Liver (tissue), 9 donors: Measurements from ENCODE around the gene DPF3. TPM values are rescaled to one million over a fixed set of nuclear protein-coding genes. Genes with fewer than 3 reads are reported as not detected.

Experiments used
- DNase-seq: peaks from one replicate; pipeline ENCODE4 v3.0.0-alpha.2; 2017; ENCODE audit warnings: low spot score
- H3K27ac ChIP-seq, 2 donors: one replicate each; pipeline ENCODE4 v1.7.0; 2013; ENCODE audit warnings: inconsistent platforms in 2 of 2, low read length in 2 of 2, control low read depth in 1 of 2, low read depth in 1 of 2, mild to moderate bottlenecking in 1 of 2
- H3K27me3 ChIP-seq, 4 donors: one replicate each; pipeline versions ENCODE4 v1.6.1 to v1.7.0; 2013; ENCODE audit warnings: low read length in 3 of 4, inconsistent platforms in 1 of 4, mild to moderate bottlenecking in 1 of 4, moderate library complexity in 1 of 4; ENCODE audit not compliant: control insufficient read depth in 4 of 4, insufficient read depth in 4 of 4
- H3K36me3 ChIP-seq, 4 donors: one replicate each; pipeline versions ENCODE4 v1.6.1 to v1.7.0; 2013; ENCODE audit warnings: low read length in 3 of 4, mild to moderate bottlenecking in 3 of 4, low read depth in 1 of 4, moderate library complexity in 1 of 4; ENCODE audit not compliant: control insufficient read depth in 4 of 4, insufficient read depth in 3 of 4
- H3K4me1 ChIP-seq, 4 donors: one replicate each; pipeline versions ENCODE4 v1.6.1 to v1.7.0; 2013; ENCODE audit warnings: low read length in 3 of 4, mild to moderate bottlenecking in 3 of 4, moderate library complexity in 1 of 4; ENCODE audit not compliant: control insufficient read depth in 4 of 4, insufficient read depth in 4 of 4
- H3K4me3 ChIP-seq, 3 donors: one replicate each; pipeline versions ENCODE4 v1.6.1 to v1.7.0; 2013; ENCODE audit warnings: low read length in 3 of 3, control low read depth in 1 of 3, low read depth in 1 of 3, mild to moderate bottlenecking in 1 of 3
- H3K9ac ChIP-seq, 2 donors: one replicate each; pipeline ENCODE4 v1.7.0; 2013; ENCODE audit warnings: low read length in 2 of 2, mild to moderate bottlenecking in 2 of 2, moderate library complexity in 2 of 2, control low read depth in 1 of 2, low read depth in 1 of 2
- H3K9me3 ChIP-seq, 4 donors: one replicate each; pipeline versions ENCODE4 v1.6.1 to v1.7.0; 2013; ENCODE audit warnings: low read length in 3 of 4; ENCODE audit not compliant: control insufficient read depth in 4 of 4
- ATF3 ChIP-seq: IDR thresholded peaks from 2 replicates; pipeline ENCODE4 v1.6.1; 2016; ENCODE audit warnings: antibody characterized with exemption
- EGR1 ChIP-seq, 2 donors: IDR thresholded peaks; 2 replicates each; pipeline ENCODE4 v1.6.1; 2016 to 2018; ENCODE audit warnings: antibody characterized with exemption in 2 of 2, low read depth in 2 of 2
- FOXA1 ChIP-seq: IDR thresholded peaks from 2 replicates; pipeline ENCODE4 v1.6.1; 2016; ENCODE audit warnings: antibody characterized with exemption
- FOXA2 ChIP-seq: IDR thresholded peaks from 2 replicates; pipeline ENCODE4 v1.6.1; 2016; ENCODE audit warnings: antibody characterized with exemption
- GABPA ChIP-seq, 2 donors: IDR thresholded peaks in 1 of 2; conservative IDR thresholded peaks in 1 of 2; 2 replicates each; pipeline ENCODE4 v1.6.1; 2016; ENCODE audit warnings: antibody characterized with exemption in 2 of 2, mild to moderate bottlenecking in 1 of 2, moderate library complexity in 1 of 2
- HNF4A ChIP-seq, 2 donors: conservative IDR thresholded peaks; 2 replicates each; pipeline ENCODE4 v1.6.1; 2016; ENCODE audit warnings: antibody characterized with exemption in 2 of 2, mild to moderate bottlenecking in 2 of 2
- HNF4G ChIP-seq: IDR thresholded peaks from 2 replicates; pipeline ENCODE4 v1.6.1; 2016; ENCODE audit warnings: antibody characterized with exemption
- JUND ChIP-seq, 2 donors: IDR thresholded peaks; 2 replicates each; pipeline ENCODE4 v1.6.1; 2016; ENCODE audit warnings: antibody characterized with exemption in 2 of 2
- MAX ChIP-seq: IDR thresholded peaks from 2 replicates; pipeline ENCODE4 v1.6.1; 2016; ENCODE audit warnings: antibody characterized with exemption
- NR2F2 ChIP-seq: IDR thresholded peaks from 2 replicates; pipeline ENCODE4 v1.6.1; 2016; ENCODE audit warnings: antibody characterized with exemption
- RAD21 ChIP-seq, 2 donors: IDR thresholded peaks; 2 replicates each; pipeline ENCODE4 v1.6.1; 2016; ENCODE audit warnings: antibody characterized with exemption in 2 of 2, mild to moderate bottlenecking in 2 of 2
- REST ChIP-seq: IDR thresholded peaks from 2 replicates; pipeline ENCODE4 v1.6.1; 2016; ENCODE audit warnings: antibody characterized with exemption, mild to moderate bottlenecking
- RXRA ChIP-seq, 2 donors: IDR thresholded peaks; 2 replicates each; pipeline ENCODE4 v1.6.1; 2017 to 2018; ENCODE audit warnings: antibody characterized with exemption in 2 of 2, mild to moderate bottlenecking in 1 of 2
- SP1 ChIP-seq: IDR thresholded peaks from 2 replicates; pipeline ENCODE4 v1.6.1; 2018; ENCODE audit warnings: antibody characterized with exemption, mild to moderate bottlenecking
- TAF1 ChIP-seq: conservative IDR thresholded peaks from 2 replicates; pipeline ENCODE4 v1.6.1; 2016; ENCODE audit warnings: antibody characterized with exemption, mild to moderate bottlenecking
- ZBTB33 ChIP-seq: IDR thresholded peaks from 2 replicates; pipeline ENCODE4 v1.6.1; 2016; ENCODE audit warnings: antibody characterized with exemption
- WGBS: extraction: QIAGEN DNeasy Blood & Tissue Kit; methylation state at CpG from one replicate; pipeline ENCODE4 v1.1.7; 2013; 5-methylcytosine and 5-hydroxymethylcytosine counted together
- polyA plus RNA-seq, 2 donors: library from polyadenylated mRNA; stranded (reverse) in 1 of 2; unstranded in 1 of 2; fragments of 200-250 nt in 1 of 2; fragments of >200 nt in 1 of 2; fragmentation: Nextera tagmentation in 1 of 2; extraction: Ambion mirVana in 1 of 2; gene quantifications; one replicate each; pipeline versions ENCODE4 v1.2.1 to v1.2.3, GENCODE V29; 2013 to 2015
- total RNA-seq, 2 donors: library from RNA; depleted of rRNA; stranded (reverse); fragments of >200 nt; gene quantifications; one replicate each; pipeline ENCODE4 v1.2.3, GENCODE V29; 2014
- donor health status: healthy.
- donor health status: healthy.
- donor health status: healthy.
- donor health status: healthy.
- donor health status: healthy.

DPF3 gene
- total and polyA plus RNA-seq, 4 donors, result 1.1 to 23.2 (median 2.5) TPM

- no peak overlapping the region for H3K4me3 ChIP-seq
- TF ChIP-seq NR2F2, result no peak
- TF ChIP-seq HNF4G, result no peak
- TF ChIP-seq RAD21 (IDR thresholded peaks at IDR 0.05), result no peak
- TF ChIP-seq SP1, result no peak
- TF ChIP-seq REST, result no peak
- no peak for TF ChIP-seq RXRA (IDR thresholded peaks at IDR 0.05)
- no peak for TF ChIP-seq ZBTB33
- H3K9me3 ChIP-seq, result no peaks in the 10 kb centered on the region
Observed at GRCh38 chr14:72644758-72645489, 249.0 kb downstream of the DPF3 start.

GRCh38 chr14:72644038-72644437, 249.9 kb downstream of the DPF3 start:
- Histone ChIP-seq H3K27me3 (no peaks in the 10 kb centered on the region), H3K27ac (no peak overlapping the region), H3K4me3 (no peak overlapping the region), H3K9me3 (peaks cover 0 to 3% (median 0%) of the 10 kb centered on the region in 4 donors), H3K4me1 (no peaks in the 10 kb centered on the region), H3K36me3 (no peaks in the 10 kb centered on the region), H3K9ac (no peak overlapping the region)
- WGBS, result 89% methylated on average over 6 of the region's 6 CpGs
- TF ChIP-seq RAD21 (IDR thresholded peaks at IDR 0.05), result no peak
- no peak for TF ChIP-seq MAX
- no peak for TF ChIP-seq GABPA (IDR thresholded peaks at IDR 0.05 in 1 of 2, conservative IDR thresholded peaks at IDR 0.05 in 1 of 2)
- TF ChIP-seq TAF1, result no peak
- TF ChIP-seq FOXA2, result no peak
- TF ChIP-seq JUND (IDR thresholded peaks at IDR 0.05), result no peak
- no peak for TF ChIP-seq EGR1 (IDR thresholded peaks at IDR 0.05; ENCODE audit: low read depth in 2 of 2)
- no peak for TF ChIP-seq FOXA1
- no peak for TF ChIP-seq SP1
- TF ChIP-seq ATF3, result no peak
- no peak for TF ChIP-seq ZBTB33
- TF ChIP-seq NR2F2, result no peak
- no peak for TF ChIP-seq RXRA (IDR thresholded peaks at IDR 0.05)
- TF ChIP-seq HNF4A (conservative IDR thresholded peaks at IDR 0.05), result no peak
- TF ChIP-seq HNF4G, result no peak
- no peak for DNase-seq

More at GRCh38 chr14:72644758-72645489, 249.0 kb downstream of the DPF3 start:
- Histone ChIP-seq H3K36me3 (no peaks in the 10 kb centered on the region), H3K27me3 (no peaks in the 10 kb centered on the region), H3K9ac (no peak overlapping the region), H3K27ac (no peak overlapping the region), H3K4me1 (no peaks in the 10 kb centered on the region)
- no peak for DNase-seq
- 96% methylated on average over 4 of the region's 4 CpGs for WGBS
